Peyer's patch (tissue), 4 donors: ENCODE results near the gene GRID2.

Experiments
- POLR2A ChIP-seq, 2 donors: fragments of 450-650 bp; IDR thresholded peaks; one replicate each; pipeline ENCODE4 v1.5.1; 2017; ENCODE audit warnings: antibody characterized with exemption in 2 of 2, mild to moderate bottlenecking in 2 of 2, moderate library complexity in 2 of 2
- TF ChIP-seq, protein P1 (sequence below), 6 experiments: fragments of 450-650 bp in 4 of 6; fragments of 200-600 bp in 2 of 6; sonication (generic) in 1 of 6; IDR thresholded peaks; one replicate each; pipeline ENCODE4 v1.5.1; 2017 to 2019; ENCODE audit warnings: antibody characterized with exemption in 6 of 6, mild to moderate bottlenecking in 3 of 6, moderate library complexity in 1 of 6

DNA sequence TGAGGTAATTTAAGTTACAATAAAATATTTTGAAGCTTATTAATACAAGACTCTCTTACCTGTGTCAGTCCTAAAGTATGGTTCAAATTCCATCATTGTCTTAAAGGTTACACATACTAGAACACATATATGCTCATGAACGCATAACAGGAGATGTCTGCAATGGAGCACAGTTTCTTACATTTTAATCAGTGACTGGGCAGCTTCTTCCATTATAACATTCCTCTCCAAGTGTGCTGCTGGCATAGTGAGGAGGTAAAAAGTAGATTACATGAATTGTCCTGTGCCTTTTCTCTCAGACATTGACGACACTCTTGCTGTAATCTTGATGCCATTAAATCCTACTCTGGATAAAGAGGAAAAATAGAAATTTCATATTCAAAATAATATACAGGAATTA is 40.8 kb upstream of the GRID2 start:
- TF ChIP-seq, protein P1, sequence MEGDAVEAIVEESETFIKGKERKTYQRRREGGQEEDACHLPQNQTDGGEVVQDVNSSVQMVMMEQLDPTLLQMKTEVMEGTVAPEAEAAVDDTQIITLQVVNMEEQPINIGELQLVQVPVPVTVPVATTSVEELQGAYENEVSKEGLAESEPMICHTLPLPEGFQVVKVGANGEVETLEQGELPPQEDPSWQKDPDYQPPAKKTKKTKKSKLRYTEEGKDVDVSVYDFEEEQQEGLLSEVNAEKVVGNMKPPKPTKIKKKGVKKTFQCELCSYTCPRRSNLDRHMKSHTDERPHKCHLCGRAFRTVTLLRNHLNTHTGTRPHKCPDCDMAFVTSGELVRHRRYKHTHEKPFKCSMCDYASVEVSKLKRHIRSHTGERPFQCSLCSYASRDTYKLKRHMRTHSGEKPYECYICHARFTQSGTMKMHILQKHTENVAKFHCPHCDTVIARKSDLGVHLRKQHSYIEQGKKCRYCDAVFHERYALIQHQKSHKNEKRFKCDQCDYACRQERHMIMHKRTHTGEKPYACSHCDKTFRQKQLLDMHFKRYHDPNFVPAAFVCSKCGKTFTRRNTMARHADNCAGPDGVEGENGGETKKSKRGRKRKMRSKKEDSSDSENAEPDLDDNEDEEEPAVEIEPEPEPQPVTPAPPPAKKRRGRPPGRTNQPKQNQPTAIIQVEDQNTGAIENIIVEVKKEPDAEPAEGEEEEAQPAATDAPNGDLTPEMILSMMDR (IDR thresholded peaks at IDR 0.05): no peak
- TF ChIP-seq POLR2A (IDR thresholded peaks at IDR 0.05): no peak
